Ectodermal cell (in vitro differentiated cells): ENCODE data around the gene DPPA5.
"Not testable (repeated sequence)": the region's sequence is repeated elsewhere in the genome, so short reads cannot be mapped to it uniquely, and the experiment has no call there.

Source experiments
- H3K27ac ChIP-seq: 2 replicates; pipeline ENCODE4 v1.7.0; 2013; ENCODE audit warnings: mild to moderate bottlenecking, low read depth, low read length; ENCODE audit not compliant: insufficient read depth, poor library complexity, severe bottlenecking
- H3K27me3 ChIP-seq: 2 replicates; pipeline ENCODE4 v1.7.0; 2013; ENCODE audit warnings: mild to moderate bottlenecking, low read length; ENCODE audit not compliant: insufficient read depth, control insufficient read depth, poor library complexity, severe bottlenecking
- H3K36me3 ChIP-seq: one replicate; pipeline ENCODE4 v1.7.0; 2013; ENCODE audit warnings: low read length; ENCODE audit not compliant: control insufficient read depth, insufficient read depth
- H3K4me1 ChIP-seq: one replicate; pipeline ENCODE4 v1.7.0; 2013; ENCODE audit warnings: low read length; ENCODE audit not compliant: control insufficient read depth, insufficient read depth
- H3K4me3 ChIP-seq: 2 replicates; pipeline ENCODE4 v1.7.0; 2013; ENCODE audit warnings: low read depth, low read length, control low read depth; ENCODE audit not compliant: insufficient read depth
- H3K9me3 ChIP-seq: 2 replicates; pipeline ENCODE4 v1.7.0; 2013; ENCODE audit warnings: mild to moderate bottlenecking, low read length, moderate library complexity; ENCODE audit not compliant: control insufficient read depth
- WGBS, 2 experiments: methylation state at CpG; one replicate each; pipeline ENCODE4 v1.1.7; 2013; ENCODE audit warnings: missing lambda C conversion rate in 2 of 2; 5-methylcytosine and 5-hydroxymethylcytosine counted together

Gene DPPA5

DNA sequence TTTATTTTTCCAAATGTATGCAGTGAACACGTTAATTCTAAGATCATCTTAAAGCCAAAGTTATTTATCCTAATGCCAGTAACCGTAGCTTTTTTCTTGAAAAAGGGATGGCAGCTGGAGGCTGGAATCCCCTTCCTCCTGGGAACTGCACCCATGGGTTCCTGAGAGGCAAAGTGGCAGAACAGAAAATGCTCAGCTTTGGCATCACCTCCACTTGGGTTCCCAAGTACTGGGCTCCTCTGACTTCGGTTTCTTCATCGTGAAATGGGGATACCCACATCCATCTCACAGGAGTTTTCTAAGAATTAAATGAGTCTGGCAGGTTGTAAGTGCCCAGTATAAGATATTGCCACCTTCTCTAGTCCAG, 34.3 kb upstream of the DPPA5 start:
- H3K4me1 ChIP-seq: no peaks in the 10 kb centered on the region
- no peaks in the 10 kb centered on the region for H3K36me3 ChIP-seq
- peaks cover 4% of the 10 kb centered on the region for H3K27me3 ChIP-seq
- H3K4me3 ChIP-seq: peak overlapping the region; percentile 57
- WGBS, 2 experiments: 52 to 57% methylated on average over 4 of the region's 4 CpGs
- no peak overlapping the region for H3K27ac ChIP-seq
- H3K9me3 ChIP-seq: no peaks in the 10 kb centered on the region

DNA sequence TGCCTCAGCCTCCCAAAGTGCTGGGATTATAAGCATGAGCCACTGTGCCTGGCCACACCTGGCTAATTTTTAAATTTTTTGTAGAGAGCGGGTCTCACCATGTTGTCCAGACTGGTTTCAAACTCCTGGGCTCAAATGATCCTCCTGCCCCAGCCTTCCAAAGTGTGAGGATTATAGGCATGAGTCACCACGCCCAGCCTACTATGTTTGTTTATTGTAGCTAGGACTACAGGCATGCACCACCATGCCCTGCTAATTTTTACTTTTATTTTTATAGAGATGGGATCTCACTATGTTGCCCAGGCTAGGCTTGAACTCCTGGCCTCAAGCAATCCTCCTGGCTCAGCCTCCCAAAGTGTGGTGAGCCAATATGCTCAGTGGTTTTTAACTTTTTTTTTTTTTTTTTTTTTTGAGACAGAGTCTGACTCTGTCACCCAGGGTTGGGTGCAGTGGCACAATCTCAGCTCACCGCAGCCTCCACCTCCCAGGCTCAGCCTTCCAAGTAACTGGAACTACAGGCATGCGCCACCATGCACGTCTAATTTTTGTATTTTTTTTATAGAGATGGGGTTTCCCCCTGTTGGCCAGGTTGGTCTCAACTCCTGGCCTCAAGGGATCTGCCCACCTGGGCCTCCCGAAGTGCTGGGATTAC, 28.5 kb upstream of the DPPA5 start:
- no peak overlapping the region for H3K27ac ChIP-seq
- no peaks in the 10 kb centered on the region for H3K36me3 ChIP-seq
- 94 to 95% methylated on average over 6 of the region's 6 CpGs for WGBS, 2 experiments
- H3K4me1 ChIP-seq: no peaks in the 10 kb centered on the region
- no peaks in the 10 kb centered on the region for H3K9me3 ChIP-seq
- H3K4me3 ChIP-seq: no peak overlapping the region
- no peaks in the 10 kb centered on the region for H3K27me3 ChIP-seq

DNA sequence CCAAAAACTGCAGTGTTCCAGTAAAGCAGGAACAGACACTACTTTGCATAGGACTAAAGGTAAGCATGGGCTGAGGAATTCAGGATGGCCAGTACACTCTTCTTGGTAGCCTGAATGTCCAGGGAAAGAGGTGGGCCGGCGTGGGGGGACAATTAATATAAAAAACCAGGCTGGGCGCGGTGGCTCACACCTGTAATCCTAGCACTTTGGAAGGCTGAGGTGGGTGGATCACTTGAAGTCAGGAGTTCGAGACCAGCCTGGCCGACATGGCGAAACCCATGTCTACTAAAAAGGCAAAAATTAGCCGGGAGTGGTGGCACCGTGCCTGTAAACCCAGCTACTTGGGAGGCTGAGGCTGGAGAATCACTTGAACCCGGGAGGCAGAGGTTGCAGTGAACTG, 27.5 kb upstream of the DPPA5 start:
- not testable (repeated sequence) for H3K27ac ChIP-seq, H3K4me3 ChIP-seq, H3K27me3 ChIP-seq, H3K4me1 ChIP-seq, H3K36me3 ChIP-seq, H3K9me3 ChIP-seq
- 91 to 94% methylated on average over 10 of the region's 10 CpGs for WGBS, 2 experiments

DNA sequence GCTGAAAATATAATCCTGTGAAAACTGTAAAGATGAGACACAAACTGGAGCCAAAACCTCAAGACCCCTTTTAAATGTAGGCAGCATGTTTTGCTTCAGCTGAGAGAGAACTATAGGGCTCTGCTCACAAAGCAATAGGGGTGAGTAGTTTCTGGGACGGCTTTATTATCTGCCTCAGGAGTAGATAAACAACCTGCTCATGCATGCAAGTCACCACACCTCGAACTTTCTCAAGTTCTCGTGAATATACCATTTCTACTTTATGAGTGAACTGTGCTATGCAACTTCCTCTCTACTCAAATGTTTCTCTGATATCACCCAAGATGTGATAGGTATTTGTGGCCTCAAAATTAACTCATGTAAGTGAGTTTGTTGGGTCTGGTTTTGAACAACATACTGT, 23.1 kb upstream of the DPPA5 start:
- H3K27ac ChIP-seq: no peak overlapping the region
- H3K36me3 ChIP-seq: no peaks in the 10 kb centered on the region
- H3K27me3 ChIP-seq: no peaks in the 10 kb centered on the region
- H3K4me3 ChIP-seq: no peak overlapping the region
- H3K9me3 ChIP-seq: no peaks in the 10 kb centered on the region
- H3K4me1 ChIP-seq: no peaks in the 10 kb centered on the region
- WGBS, 2 experiments: 91 to 92% methylated on average over 3 of the region's 3 CpGs

DNA sequence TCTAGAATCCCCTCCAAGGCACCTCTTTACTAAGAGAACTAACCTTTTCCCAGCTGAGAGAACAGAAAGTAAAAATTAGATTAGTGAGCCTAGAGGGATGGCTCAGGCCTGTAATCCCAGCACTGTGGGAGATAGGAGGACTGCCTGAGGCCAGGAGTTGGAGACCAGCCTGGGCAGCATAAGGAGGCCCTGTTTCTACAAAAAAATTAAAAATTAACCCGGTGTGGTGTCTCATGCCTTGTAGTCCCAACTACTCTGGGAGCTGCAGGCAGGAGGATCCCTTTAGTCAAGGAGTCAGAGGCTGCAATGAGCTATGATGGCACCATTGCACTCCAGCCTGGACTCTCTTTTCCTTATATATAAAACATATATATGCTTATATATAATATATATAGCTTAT, 21.1 kb upstream of the DPPA5 start:
- no peaks in the 10 kb centered on the region for H3K27me3 ChIP-seq
- H3K9me3 ChIP-seq: no peaks in the 10 kb centered on the region
- H3K4me1 ChIP-seq: no peaks in the 10 kb centered on the region
- WGBS, 2 experiments: 94 to 96% methylated on average over 1 of the region's 1 CpG
- no peak overlapping the region for H3K27ac ChIP-seq
- H3K36me3 ChIP-seq: no peaks in the 10 kb centered on the region
- H3K4me3 ChIP-seq: no peak overlapping the region

DNA sequence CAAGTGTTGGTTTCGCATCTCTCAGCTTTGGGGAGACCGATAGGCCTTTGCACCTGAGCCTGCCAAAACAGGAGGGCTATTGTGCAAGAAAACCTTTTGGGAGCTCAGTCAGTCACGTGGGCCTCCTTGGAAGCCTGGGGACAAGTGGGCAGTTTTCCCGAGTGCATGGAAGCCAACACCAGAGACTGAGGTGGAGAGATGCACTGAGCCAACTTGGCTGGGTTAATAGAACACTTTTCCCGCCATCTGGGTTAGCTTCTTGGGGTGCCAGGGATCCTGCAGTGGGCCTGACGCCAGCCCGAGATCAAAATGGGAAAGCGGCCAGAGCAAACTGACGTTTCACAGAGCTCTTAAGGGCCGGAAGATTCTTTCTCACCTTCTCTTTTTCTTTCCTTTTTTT, 18.4 kb upstream of the DPPA5 start:
- H3K36me3 ChIP-seq: no peaks in the 10 kb centered on the region
- no peak overlapping the region for H3K4me3 ChIP-seq
- H3K4me1 ChIP-seq: no peaks in the 10 kb centered on the region
- no peaks in the 10 kb centered on the region for H3K27me3 ChIP-seq
- 92 to 94% methylated on average over 10 of the region's 10 CpGs for WGBS, 2 experiments
- H3K9me3 ChIP-seq: no peaks in the 10 kb centered on the region
- H3K27ac ChIP-seq: no peak overlapping the region

DNA sequence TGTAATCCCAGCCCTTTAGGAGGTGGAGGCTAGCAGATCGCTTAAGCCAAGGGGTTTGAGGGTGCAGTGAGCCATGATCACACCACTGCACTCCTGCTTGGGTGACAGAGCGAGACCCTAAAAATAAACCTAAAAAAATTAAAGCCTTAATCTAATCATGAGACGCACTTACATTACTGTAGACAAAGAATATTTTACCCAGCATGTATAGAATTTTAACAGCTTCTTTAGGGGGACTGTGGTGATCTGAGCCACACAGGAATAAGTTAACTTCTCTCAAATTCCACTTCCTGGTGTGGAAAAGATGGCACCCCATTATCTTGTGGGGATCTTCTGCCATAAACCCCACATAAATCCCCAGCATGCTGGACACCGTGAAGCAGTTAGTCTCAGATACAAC, 17.9 kb upstream of the DPPA5 start:
- Histone ChIP-seq H3K4me3 (no peak overlapping the region), H3K9me3 (no peaks in the 10 kb centered on the region), H3K27me3 (no peaks in the 10 kb centered on the region), H3K27ac (no peak overlapping the region), H3K36me3 (no peaks in the 10 kb centered on the region), H3K4me1 (no peaks in the 10 kb centered on the region)
- WGBS, 2 experiments: 90 to 93% methylated on average over 4 of the region's 4 CpGs

DNA sequence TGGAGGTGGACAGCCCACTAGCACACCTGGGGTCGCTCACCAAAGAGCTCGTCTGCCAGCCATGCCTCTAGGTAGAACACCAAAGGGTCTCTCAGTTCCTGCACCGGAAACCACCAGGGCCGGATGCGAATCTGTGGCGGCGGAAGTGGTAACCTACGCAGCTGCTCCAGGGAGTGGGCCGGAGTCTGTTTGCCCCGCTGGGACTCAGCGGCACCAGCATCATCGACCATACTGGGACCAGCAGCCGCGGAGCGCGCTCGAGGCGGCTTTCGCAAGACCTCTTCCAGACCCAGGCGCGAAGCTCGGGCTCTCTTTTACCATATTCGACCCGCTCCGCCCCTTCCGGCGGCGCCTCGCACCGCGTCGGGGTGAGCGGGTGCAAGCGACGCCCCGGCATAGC, 15.5 kb upstream of the DPPA5 start, which contains the start of gene OOEP:
TSS of gene OOEP (minus strand) at position 335 of the 400 bp plus-strand sequence. CDS start at position 230, 105 bp downstream.
- Histone ChIP-seq H3K4me3 (no peak within 1 kb of the TSS), H3K27ac (no peak within 1 kb of the TSS), H3K36me3 (no peaks in the 10 kb centered on the region), H3K4me1 (no peaks in the 10 kb centered on the region), H3K27me3 (no peaks in the 10 kb centered on the region), H3K9me3 (no peaks in the 10 kb centered on the region)
- WGBS, 2 experiments: 96 to 97% methylated on average over 36 of the region's 36 CpGs

DNA sequence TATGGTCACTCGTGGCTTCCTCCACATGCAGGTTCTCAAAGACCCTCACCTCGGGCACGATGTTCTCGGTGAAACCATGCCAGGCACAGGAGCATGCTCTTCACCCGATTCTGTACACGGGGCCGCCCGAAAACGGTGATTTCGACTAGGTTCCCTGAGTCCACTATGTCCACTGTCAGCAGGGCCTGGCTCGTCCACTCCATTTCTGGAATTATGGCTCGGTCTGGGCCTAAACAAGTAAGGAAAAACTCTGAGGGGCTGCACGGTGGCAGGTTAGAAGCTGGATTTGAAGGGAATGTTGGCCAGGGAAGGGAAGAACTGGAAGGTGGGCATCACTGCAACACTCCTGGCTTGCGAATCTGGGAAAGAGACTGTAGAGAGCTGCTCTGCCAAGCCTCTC, 15.1 kb upstream of the DPPA5 start:
- Histone ChIP-seq H3K4me1 (no peaks in the 10 kb centered on the region), H3K36me3 (no peaks in the 10 kb centered on the region), H3K27me3 (no peaks in the 10 kb centered on the region), H3K9me3 (no peaks in the 10 kb centered on the region), H3K27ac (no peak overlapping the region), H3K4me3 (no peak overlapping the region)
- WGBS, 2 experiments: 95% methylated on average over 14 of the region's 14 CpGs

DNA sequence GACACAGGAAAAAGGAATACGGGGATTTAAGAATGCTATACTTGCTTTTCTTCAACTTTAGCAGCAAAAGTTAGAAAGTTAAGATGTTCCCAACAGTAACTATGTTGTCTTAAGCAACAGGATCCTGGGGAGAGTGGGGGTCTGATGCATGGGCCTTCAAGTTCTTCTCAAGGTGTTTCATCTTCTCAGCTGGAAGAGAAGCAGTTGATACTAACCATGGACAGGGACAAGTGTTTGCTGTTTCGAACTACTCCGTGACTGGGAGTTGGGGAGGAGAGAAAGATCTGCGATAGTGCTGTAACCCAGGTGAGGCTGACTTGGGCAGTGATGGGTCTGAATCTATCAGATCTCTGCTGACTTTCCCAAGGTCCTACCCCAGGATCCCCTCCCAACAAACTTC, 14.6 kb upstream of the DPPA5 start:
- Histone ChIP-seq H3K27me3 (no peaks in the 10 kb centered on the region), H3K9me3 (no peaks in the 10 kb centered on the region), H3K36me3 (no peaks in the 10 kb centered on the region), H3K4me1 (no peaks in the 10 kb centered on the region), H3K4me3 (no peak overlapping the region), H3K27ac (no peak overlapping the region)
- WGBS, 2 experiments: 94% methylated on average over 3 to 4 of the region's 4 CpGs
